Dermis microvascular lymphatic vessel endothelial cell (primary cell): ENCODE results near the gene MUCL3. TPM values are rescaled to one million over a fixed set of nuclear protein-coding genes. Genes with fewer than 3 reads are reported as not detected.
"Not testable (repeated sequence)": the region's sequence is repeated elsewhere in the genome, so short reads cannot be mapped to it uniquely, and the experiment has no call there.

ENCODE experiments used
- DNase-seq, 2 donors: peaks; one replicate each; pipeline versions ENCODE4 v3.0.0 to v3.0.0-alpha.2; 2010; ENCODE audit warnings: low read depth in 2 of 2
- total RNA-seq: library from RNA; depleted of rRNA; stranded (reverse); fragments of >200 nt; gene quantifications from 2 replicates; pipeline ENCODE4 v1.2.1, GENCODE V29; 2014

Gene MUCL3
- total RNA-seq, 1 donor from 2014 or later = not detected

DNA sequence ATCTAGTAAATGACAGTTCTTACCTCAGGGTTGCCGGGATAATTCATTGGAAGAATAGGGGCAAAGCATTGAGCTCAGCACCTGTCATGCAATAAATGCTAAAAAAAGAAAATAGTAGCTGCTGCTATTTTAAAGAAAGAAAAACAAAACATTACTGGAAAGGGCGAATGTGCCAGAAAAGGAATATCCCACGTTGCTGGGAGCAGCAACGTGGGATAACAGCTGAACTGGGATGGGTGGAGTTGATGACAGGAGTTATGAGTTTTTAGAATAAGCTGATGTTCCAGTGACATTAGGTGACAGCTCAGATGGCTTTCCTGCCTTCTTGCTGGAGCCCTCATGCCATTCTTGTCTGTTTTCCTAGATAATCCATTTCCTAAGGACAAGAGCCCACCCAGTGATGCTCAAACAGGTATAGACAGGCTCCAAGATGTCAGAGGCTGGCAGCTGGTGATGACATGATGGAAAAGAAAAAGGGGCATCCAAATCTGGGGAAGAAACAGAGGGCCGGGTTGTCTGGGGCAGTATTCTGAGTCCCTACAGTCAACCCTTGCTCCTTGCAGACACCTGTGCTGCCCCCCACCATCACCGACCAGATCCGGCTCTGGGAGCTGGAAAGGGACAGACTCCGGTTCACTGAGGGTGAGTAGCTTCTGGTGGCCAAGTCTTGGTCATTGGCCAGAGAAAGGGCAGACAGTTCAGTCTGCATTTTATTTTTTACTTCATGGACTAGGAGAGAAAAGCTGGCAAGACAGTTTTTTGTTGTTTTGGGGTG lies 27.8 kb upstream of the MUCL3 start:
- no peak for DNase-seq

DNA sequence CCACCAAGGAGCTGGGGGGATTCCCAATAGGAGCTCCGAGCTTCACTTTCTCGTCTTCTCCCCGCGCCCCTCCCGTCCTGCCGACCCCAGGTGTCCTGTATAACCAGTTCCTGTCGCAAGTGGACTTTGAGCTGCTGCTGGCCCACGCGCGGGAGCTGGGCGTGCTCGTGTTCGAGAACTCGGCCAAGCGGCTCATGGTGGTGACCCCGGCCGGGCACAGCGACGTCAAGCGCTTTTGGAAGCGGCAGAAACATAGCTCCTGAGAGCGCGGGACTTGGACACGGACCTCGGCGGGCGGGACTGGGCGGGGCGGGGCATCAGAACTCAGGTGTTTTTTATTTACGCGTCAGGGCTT lies 27.1 kb upstream of the MUCL3 start:
- DNase-seq = no peak

DNA sequence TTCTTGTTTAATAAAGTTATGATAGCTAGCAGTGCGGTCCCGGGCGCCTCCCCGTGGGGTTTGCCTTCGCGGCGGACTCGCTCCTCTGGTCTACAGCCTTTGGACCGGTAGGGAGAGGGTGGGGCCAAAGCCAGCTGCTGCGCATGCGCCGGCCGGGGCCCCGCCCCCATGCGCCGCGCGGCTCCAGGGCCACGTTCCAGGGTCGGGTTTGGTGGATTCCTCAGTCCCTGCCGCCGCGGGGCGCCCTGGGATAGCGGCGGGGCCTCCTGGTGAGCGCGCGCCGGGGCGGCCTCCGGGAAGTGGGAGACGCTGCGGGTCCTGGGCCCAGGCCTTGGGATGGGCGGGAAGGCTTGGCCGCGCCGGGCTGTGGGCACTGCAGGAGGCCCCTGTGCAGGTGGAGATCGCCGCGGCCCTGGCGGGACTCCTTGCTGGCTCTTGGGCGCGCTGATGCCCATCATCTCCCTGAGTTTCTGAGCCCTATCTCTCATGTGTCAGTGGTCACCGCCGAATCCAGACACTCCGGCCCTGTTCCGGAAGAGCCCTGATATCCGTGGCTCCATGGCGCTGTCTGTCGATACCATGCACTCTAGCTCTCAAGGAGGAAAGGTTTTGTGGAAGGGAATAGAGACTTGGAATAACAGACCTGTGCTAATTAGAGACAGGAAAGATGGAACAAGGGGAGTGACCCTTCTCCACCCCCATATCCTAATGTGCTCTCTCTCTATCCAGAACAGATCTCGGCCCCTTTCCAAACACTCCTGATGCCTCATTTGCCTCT lies 26.5 kb upstream of the MUCL3 start, which contains the start of gene VARS2:
Gene VARS2 (plus strand): TSS at position 163 of the 778 bp plus-strand sequence. CDS start 599 bp downstream, at position 762.
- peak; percentile 73 to 94 for DNase-seq

DNA sequence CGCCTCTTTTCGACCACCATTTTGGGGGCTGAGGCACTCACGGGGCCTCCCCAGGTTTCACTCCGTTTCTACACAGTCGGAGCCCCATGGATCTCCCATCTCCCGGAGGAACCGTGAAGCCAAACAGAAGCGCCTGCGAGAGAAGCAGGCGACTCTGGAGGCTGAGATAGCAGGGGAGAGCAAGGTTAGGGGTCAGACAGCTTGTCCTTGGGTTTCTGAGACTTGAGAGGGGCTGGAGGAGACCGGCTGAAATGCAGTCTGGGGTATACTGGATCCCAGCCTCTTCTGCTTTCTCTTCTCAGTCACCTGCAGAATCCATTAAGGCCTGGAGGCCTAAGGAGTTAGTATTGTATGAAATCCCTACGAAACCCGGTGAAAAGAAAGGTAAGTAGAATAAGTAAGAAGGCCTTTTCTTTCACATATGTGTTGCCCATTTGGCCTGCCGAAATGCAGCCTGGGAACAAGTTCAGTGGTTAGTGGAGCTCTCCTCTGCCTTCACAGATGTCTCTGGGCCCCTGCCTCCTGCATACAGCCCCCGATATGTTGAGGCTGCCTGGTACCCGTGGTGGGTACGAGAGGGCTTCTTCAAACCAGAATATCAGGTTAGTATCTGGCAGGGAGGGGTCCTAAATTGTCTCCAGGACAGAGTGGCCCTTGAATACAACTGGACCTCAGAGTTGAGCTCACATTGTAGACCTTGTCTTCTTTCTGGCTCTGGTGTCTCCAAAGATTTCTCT lies 25.8 kb upstream of the MUCL3 start:
- no peak for DNase-seq

DNA sequence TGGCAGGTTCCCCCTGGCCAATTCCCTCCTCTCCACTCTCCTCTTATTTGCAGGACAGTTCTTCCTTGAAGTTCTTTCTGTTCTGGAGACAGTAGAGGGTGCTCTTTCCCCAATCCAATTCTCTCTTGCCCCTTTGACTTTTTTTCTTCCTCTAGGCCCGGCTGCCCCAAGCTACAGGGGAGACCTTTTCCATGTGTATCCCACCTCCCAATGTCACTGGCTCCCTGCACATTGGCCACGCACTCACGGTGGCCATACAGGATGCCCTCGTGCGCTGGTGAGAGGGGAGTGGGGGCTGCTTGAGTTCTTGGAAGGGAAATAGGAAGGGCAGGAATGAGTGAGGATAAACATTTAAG lies 25.2 kb upstream of the MUCL3 start:
- peak; percentile 23 to 68 for DNase-seq

DNA sequence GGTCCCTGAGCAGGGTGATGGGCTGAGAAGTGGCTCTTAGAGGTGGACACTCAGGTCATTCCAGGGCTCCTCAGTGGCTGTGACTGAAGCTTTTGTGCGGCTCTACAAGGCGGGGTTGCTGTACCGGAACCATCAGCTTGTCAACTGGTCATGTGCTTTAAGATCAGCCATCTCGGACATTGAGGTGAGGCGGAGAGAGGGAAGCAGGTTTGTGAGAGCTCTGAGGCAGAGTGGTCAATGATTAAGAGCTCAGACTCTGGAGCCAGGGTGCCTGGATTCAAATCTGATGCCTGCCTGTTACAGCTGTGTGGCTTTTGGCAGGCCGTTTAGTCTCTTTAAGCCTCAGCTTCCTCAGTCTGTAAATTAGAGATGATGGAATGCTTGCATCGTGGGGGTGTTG lies 23.7 kb upstream of the MUCL3 start:
- DNase-seq = no peak

DNA sequence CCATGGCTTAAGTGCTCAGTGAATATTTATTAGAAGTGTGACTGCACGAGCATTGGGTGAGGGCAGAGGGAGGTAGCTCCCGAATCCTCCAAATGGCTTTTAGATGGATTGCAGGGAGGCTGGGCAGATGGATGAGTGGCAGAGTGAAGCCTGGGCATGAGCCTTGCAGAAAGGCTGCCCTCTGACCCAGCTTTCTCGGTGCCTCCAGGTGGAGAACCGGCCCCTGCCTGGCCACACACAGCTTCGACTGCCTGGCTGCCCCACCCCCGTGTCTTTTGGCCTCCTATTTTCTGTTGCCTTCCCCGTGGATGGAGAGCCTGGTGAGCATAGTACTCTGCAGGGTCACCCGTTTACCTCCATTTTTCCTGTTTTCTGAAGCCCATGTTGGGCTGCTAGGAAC lies 23.3 kb upstream of the MUCL3 start:
- no peak for DNase-seq

DNA sequence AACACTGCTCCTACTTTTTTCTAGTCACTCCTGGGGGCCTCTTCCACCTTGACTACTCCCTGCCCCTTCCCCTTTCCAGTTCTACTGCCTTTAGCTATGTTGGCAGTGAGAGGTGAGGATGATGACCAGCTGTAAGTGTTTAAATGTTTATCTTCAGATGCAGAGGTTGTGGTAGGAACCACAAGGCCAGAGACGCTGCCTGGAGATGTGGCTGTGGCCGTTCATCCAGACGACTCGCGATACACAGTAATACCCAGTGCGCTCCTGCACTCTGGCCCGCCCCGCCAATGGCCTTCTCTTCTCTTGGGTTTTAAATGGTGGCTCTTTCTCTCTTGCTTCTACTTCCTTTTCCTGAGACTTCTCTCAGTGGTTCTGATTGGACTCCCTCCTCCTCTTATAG lies 22.1 kb upstream of the MUCL3 start:
- no peak for DNase-seq

DNA sequence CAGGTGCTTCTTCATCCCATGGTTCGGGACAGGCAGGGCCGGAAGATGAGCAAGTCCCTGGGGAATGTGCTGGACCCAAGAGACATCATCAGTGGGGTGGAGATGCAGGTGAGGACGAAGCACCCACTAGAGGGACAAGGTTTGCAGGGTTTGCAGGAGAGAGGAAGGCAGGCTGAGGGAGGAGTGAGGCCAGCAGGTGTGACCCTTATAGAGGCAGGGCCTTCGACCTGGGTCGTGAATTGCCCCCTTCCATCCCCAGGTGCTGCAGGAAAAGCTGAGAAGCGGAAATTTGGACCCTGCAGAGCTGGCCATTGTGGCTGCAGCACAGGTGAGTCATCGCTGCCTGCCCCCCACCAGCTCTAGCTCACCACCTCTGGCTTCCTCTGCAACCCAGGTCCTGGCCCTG lies 18.3 kb upstream of the MUCL3 start:
- DNase-seq = no peak

DNA sequence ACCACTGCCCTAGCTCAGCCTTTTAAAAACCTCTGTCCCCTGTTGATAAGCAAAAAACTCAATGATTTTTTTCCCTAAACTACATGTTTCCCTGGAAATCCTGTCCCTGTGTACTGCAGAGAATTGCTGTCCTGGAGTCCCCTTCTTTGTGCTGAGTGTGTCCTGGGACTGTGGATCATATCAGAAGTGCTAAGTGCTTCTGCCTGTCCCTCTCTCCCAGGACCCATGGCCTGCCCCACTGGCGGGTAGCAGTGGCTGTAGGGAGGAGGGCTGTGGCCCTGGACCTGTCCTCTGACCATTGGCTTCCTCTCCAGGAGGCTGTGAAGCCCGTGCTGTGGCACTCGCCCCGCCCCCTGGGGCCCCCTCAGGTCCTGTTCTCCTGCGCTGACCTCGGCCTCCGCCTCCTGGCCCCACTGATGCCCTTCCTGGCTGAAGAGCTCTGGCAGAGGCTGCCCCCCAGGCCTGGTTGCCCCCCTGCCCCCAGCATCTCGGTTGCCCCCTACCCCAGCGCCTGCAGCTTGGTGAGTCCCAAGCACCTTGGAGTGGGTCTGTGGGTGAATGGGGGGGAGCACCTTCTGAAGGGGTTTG lies 16.6 kb upstream of the MUCL3 start:
- not testable (repeated sequence) for DNase-seq

DNA sequence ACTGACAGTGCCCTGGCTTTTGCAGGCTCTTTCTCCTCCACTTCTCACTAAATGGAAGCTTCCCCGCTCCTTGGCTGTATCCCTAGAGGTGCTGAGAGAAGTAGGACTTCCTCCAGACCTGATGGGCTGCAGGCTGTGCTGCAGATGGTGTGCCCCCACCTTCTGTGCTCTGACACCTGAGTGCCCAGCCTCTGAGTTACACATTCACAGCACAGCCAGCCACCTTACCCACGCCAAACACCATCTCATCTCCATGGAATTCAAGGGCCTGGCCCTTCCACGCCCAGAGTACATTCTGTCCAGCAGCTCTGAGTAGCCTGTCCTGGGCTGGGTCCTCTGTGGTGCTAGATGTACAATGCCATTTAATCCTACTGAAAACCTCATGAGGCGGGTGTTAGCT lies 14.1 kb upstream of the MUCL3 start:
- DNase-seq = no peak

DNA sequence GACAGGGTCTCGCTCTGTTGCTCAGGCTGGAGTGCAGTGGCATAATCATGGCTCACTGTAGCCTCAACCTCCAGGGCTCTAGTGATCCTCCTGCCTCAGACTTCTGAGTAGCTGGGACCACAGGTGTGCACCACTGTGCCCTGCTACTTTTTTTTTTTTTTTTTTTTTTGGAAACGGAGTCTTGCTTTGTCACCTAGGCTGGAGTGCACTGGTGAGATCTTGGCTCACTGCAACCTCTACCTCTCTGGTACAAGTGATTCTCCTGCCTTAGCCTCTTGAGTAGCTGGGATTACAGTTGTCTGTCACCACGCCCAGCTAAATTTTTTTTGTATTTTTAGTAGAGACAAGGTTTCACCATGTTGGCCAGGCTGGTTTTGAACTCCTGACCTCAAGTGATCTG lies 13.7 kb upstream of the MUCL3 start:
- not testable (repeated sequence) for DNase-seq

DNA sequence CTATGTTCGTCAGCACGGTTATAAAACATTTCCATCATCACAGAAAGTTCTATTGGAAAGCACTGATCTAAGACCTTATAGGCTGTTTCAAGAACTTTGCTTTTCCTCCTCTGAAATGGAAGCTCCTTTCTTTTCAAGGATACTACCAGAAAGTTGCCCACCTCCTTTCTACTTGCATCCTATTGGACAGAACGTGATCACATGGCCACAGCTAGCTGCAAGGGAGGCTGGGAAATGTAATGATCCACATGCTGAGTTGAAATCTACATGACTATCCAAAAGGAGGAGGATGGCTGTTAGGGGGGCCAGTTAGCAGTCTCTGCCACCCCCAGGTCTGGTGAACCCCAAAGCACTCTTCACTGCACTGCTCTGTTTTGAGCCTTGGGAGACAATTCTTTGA lies 12.1 kb upstream of the MUCL3 start:
- no peak for DNase-seq

DNA sequence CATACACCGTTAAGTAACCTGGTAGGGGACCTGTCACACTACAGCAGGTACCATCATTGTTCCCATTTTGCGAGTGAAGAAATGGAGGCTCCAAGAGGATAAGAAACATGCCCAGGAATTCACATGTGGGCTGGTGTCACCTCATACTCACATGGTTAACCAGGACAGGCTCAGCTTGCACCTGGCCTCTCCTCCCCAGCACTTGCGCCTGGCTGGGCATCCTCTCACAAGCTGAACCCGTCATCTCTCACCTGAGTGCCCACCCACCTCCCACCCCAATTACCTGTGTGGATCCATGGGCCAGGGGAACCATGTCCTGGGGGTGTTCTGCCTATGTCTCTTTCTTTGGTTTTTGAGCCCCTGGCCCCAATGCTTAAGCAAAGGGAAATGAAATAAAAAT lies 10.3 kb upstream of the MUCL3 start:
- no peak for DNase-seq

DNA sequence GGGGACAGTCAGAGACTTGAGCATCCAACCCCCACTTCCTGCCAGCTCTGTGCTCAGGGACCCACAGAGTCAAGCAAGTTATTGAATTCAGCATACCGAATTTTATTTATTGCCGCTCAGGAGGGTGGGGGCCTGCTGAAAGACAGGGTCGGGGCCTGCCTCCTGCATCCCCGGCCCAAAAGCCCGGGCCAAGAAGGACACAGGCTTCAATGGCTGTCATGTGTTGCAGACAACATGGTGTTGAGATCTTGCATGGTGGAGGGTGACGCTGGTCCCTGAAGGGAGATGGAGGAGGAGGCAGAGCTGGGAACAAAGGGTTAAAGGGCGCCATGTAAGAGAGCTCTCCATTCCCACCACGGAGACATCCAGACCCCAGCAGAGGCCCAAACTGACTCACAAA lies 9.5 kb upstream of the MUCL3 start:
- no peak for DNase-seq

DNA sequence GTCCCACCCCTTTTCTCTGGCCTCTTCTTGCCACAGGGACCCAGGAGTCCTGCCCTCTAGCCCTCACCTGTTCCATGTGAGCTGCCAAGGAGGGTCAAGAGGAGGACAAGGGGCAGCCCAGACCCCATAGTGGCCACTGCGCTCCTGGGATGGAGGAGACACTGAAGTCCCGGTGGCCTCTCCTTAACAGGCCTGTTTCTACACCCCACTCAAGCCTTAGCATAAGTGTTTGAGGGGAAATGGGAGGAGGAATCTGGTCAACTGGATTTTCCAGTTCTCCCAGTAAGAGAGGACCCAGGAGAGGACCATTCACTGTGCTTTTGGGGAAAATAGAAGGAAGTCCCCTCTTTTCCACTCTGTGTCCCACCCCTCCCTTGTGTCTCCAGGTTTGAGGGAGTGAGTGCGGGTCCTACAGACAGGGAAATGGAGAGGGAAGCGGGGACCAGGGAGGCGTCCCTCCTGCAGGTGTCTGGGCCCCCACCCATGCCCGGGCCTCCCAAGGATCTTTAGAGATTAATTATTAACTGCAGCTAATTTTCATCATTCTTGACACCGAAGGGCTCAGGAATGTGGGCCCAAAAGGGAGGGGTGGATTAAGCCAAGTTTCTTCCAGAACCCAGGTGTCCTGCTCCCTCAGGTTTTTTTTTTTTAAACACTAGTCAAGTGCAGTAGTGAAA lies 8.7 kb upstream of the MUCL3 start, which contains the start of gene SFTA2:
Gene SFTA2 (minus strand): TSS at position 202 of the 677 bp plus-strand sequence. CDS start 74 bp downstream, at position 128.
- DNase-seq = no peak

DNA sequence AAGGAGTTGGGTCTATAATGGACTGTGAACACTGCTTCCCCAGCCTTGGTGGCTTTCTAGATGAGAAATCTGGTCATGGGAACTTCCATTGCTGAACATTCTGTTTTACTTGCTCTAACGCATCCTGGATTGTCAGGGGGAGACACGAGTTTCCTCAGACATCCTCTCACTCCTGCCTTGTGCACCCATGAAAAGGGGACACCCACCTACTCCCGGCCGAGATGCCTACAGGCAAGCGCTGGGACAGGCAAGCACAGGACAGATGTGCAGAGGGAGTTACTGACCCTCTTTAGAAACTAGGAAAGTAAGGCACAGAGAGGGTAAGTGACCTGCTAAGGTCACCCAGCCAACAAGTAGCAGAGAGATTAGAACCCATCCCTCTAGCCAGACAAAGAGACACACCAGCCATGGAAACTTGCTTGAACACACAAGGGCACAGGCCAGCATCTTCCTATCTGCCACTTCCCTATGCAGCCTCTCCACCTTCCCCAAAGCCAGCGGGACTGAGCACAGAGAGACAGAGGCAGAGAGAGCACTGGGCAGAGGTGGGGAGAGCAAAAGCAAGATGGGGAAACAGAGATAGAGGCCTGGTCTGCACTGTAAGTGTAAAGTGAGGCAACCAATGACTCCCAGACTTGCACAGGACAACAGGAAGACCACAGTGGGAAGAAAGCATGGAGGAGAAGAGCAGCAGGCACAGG lies 8.0 kb upstream of the MUCL3 start:
- no peak for DNase-seq

DNA sequence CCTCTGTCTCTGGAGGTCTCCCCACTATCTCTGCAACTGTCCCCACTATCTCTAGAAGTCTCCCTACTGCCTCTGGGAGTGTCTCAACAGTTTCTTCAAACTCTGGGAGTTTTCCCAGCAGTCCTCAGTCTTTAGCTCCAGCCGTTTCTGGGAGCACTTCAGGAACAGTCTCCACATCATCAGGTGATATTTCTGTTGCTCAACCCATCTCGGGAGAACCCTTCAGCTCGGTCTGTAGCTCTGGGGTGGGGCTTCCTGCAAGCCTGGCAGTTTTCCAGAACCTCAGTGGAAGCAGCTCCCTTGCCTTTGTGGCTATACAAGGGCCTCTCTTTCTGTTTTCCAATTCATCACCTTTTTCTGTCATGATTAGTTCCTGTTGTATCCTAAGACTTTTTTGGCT lies 5.8 kb upstream of the MUCL3 start:
- no peak for DNase-seq

DNA sequence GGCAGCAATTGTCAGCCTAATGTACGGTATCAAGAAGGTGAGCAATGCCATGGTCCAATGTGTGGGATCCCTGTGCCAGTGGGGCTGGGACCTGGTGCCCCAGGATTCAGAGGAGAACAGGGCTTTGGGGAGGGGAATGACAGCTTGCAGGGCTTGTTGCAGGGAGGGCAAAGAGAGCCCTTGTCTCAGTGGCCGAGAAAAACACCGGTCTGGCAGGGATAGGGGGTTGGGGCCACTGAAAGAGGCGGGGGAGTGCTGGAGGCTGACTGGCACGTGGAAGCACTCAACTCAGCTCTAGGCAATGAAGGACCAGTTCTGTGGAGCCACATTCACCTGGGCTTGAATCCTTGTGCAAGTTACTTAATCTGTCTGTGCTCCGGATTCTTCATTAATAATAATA lies 3.5 kb upstream of the MUCL3 start:
- no peak for DNase-seq

DNA sequence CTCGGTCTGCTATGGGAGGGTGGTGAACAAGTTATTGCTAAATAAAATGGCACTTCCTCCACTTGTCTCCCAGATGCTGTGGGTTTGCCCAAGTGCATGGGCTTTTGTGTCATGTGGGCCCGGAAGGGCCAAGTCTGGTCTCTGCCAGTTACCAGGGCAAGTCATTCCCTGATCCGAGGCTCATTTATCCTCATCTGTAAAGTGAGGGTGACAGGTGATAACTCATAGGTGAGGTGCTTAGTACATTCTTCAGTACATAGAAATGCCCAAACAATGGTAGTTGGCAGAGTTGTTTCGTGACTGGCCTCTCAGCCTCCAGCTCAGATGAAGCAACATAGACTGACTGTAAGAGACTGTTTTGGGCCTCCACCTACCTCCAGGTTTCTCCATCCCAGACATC lies 2.0 kb upstream of the MUCL3 start:
- DNase-seq = no peak

DNA sequence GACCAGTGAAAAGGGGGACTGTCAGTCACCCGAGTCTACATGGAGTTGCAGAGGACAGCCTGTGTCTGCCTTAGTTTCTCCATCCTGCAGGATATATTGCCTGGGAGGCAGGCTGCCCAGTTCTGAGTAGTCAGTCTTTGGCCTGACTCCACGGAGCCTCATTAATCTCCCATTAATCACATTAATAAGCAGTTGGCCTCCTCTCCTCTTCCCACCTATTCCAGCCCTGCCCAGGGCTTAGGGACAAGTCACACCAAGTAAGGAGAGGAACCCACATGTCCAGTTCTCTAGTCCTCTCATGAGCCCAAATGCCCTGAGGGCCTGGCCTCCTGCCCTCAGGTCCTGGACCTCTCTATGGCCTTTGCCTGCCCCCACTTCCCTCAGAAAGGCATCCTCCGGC lies 1.3 kb upstream of the MUCL3 start:
- DNase-seq = no peak
